HEK293T (cell line): Measurements from ENCODE around the gene KCNA4.

Source experiments
- ARNT ChIP-seq: fragments of 450-650 bp; IDR thresholded peaks from 2 replicates; pipeline ENCODE4 v1.6.1; 2017; ENCODE audit warnings: mild to moderate bottlenecking
- BHLHE40 ChIP-seq: fragments of 450-650 bp; IDR thresholded peaks from 2 replicates; pipeline ENCODE4 v1.6.1; 2016; ENCODE audit warnings: mild to moderate bottlenecking, moderate library complexity, borderline replicate concordance
- CTBP1 ChIP-seq: fragments of 450-650 bp; IDR thresholded peaks from 2 replicates; pipeline ENCODE4 v1.6.1; 2016; ENCODE audit warnings: borderline replicate concordance
- ELF4 ChIP-seq: fragments of 450-650 bp; IDR thresholded peaks from 2 replicates; pipeline ENCODE4 v1.6.1; 2017; ENCODE audit warnings: antibody characterized with exemption
- FOXK2 ChIP-seq: fragments of 450-650 bp; IDR thresholded peaks from 2 replicates; pipeline ENCODE4 v1.6.1; 2016; ENCODE audit warnings: mild to moderate bottlenecking
- FOXM1 ChIP-seq: fragments of 450-650 bp; IDR thresholded peaks from 2 replicates; pipeline ENCODE4 v1.6.1; 2017; ENCODE audit warnings: mild to moderate bottlenecking, borderline replicate concordance
- HDGF ChIP-seq: fragments of 450-650 bp; IDR thresholded peaks from 2 replicates; pipeline ENCODE4 v1.6.1; 2017; ENCODE audit warnings: antibody characterized with exemption, borderline replicate concordance
- L3MBTL2 ChIP-seq: fragments of 450-650 bp; conservative IDR thresholded peaks from 2 replicates; pipeline ENCODE4 v1.6.1; 2016; ENCODE audit warnings: mild to moderate bottlenecking
- NFRKB ChIP-seq: fragments of 450-650 bp; IDR thresholded peaks from 2 replicates; pipeline ENCODE4 v1.6.1; 2016; ENCODE audit warnings: mild to moderate bottlenecking, moderate library complexity
- SP1 ChIP-seq: fragments of 450-650 bp; IDR thresholded peaks from 2 replicates; pipeline ENCODE4 v1.6.1; 2017
- SUZ12 ChIP-seq: fragments of 450-650 bp; IDR thresholded peaks from 2 replicates; pipeline ENCODE4 v1.6.1; 2016; ENCODE audit warnings: mild to moderate bottlenecking
- ZNF384 ChIP-seq: fragments of 450-650 bp; IDR thresholded peaks from 2 replicates; pipeline ENCODE4 v1.6.1; 2016

- TF ChIP-seq FOXM1 = no peak
- no peak for TF ChIP-seq ELF4
- no peak for TF ChIP-seq CTBP1
- TF ChIP-seq ZNF384 = no peak
- TF ChIP-seq FOXK2 = no peak
- TF ChIP-seq HDGF = no peak
- no peak for TF ChIP-seq SUZ12
- TF ChIP-seq L3MBTL2 = no peak
- TF ChIP-seq SP1 = no peak
- TF ChIP-seq NFRKB = no peak
- TF ChIP-seq BHLHE40 = no peak
- no peak for TF ChIP-seq ARNT
Measured at GRCh38 chr11:30045144-30045543, 28.3 kb upstream of the KCNA4 start.
